ENCODE data around the gene UTP15.
A peak's percentile ranks its signal among the peaks of the same experiment; 100 is the strongest.

Gene UTP15

DNA sequence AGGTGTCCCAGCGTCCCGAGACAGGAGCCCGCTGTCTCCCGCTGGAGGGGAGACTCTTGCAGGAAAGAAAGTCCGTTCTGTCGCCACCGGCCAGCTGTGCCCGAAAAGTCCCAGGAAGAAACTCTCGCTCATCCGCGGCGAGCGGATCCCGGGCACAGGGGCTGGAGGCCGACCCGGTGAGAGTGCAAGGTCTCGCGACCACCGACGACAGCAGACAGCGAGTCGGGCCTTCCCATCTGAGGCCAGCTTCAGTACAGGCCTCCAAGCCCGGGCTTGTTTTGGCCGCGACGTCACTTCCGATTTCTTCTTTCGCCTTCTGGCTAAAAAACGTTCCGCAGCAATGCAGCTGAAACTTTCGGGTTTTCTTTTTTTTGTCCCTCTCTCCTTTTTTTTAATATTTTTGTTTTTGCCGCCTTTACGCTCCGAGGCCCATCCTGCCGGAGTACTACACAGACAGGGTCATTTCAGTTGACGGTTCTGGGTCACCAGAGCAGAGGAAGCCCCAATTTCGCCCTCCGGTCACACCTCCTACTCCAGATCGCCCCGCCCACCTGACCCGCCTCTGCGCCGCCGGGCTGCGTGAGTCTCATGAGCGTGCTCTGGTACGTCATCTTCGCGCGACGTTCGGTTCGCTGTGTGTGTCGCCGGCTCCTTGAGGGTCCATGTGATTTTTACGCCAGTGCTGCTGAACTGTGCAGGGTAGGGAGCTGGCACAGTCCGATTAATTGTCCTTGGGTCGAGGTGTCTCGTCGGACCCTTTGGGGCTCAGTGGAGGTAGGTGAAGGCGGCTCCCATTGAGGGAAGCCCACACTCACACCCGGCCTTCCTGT, at the start of gene UTP15, which contains the start of gene ANKRA2:
Gene UTP15 (plus strand): TSS at position 605 of the 830 bp plus-strand sequence. CDS start 1,602 bp downstream, outside the sequence.
Gene ANKRA2 (minus strand): TSS at position 501 of the 830 bp plus-strand sequence. CDS start 2,758 bp downstream, outside the sequence.
- DNase-seq: peak; percentile 96 to 99

- DNase-seq: peak; percentile 38 to 57
Measured at GRCh38 chr5:73519531-73520283, 45.8 kb upstream of the UTP15 start.

DNA sequence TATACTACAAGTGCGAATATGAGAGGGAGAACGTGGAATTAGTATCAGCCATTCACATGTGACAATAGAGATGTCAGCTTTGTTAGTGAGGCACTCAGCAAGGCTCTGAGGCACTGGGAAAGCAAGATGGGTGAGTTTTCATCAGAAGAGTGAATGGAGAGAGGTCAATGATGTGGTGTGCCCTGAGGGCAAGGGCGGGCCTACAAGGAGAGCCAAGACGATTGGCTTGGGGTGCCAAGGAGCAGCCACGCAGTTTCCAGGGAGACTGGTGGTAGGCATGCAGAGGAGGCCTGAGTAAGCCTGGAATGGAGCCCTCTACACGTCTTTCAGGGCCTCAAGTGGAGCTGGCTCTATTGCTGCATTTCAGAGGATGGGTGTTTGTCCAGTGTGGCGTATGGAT, 42.6 kb upstream of the UTP15 start:
- DNase-seq: no peak

DNA sequence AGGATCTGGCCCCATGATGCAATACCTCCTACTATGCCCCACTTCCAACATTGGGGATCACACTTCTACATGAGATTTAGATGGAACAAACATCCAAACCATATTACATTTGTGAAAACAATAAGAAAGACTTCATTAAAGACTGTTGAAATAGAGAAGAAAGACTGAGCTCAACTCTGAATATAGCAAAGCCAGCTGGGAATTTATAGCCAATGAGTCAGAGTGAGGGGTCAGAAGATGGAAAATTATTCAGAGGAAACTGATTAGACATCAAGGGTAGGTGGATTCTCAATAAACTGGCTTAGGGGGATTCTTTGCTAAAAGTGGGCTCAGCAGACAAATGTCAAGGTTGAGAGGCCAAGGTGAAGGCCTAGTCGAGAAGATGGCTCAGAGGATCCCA, 41.7 kb upstream of the UTP15 start:
- no peak for DNase-seq

GRCh38 chr5:73525606-73526203, 39.8 kb upstream of the UTP15 start:
- DNase-seq: no peak

DNA sequence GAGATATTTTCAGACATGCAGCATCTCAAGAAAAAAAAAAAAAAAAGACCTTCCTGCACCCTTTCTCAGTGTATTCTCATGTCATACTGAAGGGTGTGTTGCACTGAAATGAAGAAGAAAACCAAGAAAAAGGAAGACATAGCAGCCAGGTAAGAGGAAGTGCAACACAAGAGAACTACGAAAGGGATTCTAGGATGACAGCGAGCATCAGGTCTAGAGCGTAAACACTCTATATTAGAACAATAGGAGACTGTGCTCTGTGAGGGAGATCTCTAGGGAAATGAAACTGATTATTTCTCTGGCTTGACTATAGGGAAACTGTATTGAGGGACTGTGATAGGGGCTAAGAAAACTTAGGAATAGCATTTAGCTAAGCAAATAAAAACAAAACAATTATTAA, 37.3 kb upstream of the UTP15 start:
- no peak for DNase-seq

- no peak for DNase-seq
Measured at GRCh38 chr5:73529081-73529480, 36.5 kb upstream of the UTP15 start.

DNA sequence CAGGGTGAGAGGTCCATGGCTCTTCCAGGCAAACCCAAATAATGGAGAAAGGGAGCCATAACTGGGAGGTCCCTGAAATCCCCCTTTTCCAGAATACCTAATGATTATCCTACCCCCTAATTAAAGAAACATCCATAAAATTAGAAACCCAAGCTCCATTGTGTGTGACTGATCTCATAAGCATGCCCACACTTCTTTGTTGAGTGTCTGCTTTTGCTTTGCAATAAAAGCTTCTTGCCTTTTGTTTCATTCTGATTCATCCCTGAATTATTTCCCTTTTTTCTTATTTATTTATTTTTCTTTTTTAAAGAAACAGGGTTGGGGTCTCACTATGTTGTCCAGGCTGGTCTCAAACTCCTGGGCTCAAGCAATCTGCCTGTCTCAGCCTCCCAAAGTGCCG, 34.2 kb upstream of the UTP15 start:
- no peak for DNase-seq

DNA sequence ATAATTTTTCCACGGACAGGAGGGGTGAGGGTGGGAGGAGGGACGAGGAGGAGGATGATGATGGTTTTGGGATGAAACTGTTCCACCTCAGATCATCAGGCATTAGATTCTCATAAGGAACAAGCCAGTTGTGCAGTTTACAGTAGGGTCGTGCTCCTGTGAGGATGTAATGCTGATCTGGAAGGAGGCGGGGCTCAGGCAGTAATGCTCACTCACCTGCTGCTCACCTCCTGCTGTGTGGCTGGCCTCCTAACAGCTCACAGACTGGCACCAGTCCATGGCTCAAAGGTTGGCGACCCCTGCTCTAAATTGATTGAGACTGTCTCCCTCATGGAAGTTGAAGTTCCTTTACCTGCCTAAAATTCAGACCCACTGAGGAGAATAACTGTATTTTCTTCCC, 33.3 kb upstream of the UTP15 start:
- no peak for DNase-seq

- no peak for DNase-seq
Measured at GRCh38 chr5:73534011-73534644, 31.4 kb upstream of the UTP15 start.

GRCh38 chr5:73534971-73535370, 30.6 kb upstream of the UTP15 start:
- no peak for DNase-seq

GRCh38 chr5:73539730-73540129, 25.8 kb upstream of the UTP15 start:
- no peak for DNase-seq

- no peak for DNase-seq
Measured at GRCh38 chr5:73540192-73540591, 25.4 kb upstream of the UTP15 start.

DNA sequence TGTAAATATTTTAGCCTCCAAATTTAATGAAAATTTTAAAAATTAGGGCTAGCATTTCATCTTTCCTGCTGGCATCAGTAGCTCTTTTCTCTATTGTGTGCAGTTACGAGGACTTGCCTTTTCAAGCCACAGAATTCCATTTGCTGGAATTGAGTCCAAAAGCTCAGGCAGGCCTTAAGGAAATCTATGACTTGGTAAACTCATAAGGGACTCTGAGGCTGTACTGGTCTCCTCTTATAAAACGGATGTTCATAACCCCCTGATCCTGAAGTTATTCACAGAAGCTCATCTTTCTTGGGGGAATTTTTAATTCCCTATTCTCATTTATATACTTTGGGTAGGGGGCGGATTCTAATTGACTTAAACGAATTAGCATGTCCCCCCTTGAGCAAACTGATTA, 23.5 kb upstream of the UTP15 start:
- no peak for DNase-seq

DNA sequence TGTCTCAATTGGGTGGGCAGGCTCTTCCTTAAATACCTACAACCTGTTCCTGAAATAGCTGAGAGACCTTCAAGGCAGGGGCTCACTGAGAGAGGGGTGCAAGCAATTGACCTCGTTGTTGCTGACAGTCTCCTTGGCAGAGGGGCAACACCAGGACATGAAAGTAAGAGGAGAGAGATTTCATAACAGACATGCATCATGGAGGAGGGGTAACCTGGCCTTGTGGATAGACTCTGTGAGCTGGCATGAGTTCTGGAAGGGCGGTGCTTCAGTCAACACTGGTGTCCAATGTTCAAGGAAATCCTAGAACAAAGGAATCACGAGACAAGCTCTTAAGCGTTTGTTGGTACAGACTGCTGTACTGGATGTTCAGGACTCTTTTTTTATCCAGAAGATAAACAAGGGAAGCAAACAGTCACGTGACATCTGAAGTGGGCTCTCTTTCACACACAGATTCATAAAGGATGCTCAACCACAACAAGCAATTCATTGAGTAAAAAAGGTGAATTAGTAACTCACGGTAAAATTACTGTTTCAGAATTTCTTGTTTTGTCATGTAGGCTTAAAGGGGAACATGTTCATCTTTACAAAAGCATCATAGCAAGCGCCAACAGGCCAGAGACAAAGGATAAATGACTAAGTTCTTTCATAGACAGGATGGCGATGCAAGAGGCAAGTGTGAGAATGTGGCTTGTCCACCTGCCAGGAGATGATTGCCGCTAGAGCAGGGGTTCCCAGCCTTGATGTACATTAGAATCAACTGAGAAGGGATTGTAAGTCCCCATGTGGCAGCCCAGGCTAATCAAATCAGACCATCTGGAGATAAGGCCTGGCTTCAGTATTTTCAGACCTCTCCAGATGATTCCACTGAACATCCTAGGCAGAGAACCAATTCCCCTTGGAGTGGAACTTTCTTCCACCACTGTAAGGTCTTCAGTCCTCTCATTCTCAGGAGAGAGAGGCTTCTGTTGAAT, 20.8 kb upstream of the UTP15 start:
- no peak for DNase-seq

- DNase-seq: no peak
Measured at GRCh38 chr5:73545403-73545779, 20.2 kb upstream of the UTP15 start.

- DNase-seq: no peak
Measured at GRCh38 chr5:73550016-73550415, 15.5 kb upstream of the UTP15 start.

- DNase-seq: no peak
Measured at GRCh38 chr5:73552642-73553041, 12.9 kb upstream of the UTP15 start.

DNA sequence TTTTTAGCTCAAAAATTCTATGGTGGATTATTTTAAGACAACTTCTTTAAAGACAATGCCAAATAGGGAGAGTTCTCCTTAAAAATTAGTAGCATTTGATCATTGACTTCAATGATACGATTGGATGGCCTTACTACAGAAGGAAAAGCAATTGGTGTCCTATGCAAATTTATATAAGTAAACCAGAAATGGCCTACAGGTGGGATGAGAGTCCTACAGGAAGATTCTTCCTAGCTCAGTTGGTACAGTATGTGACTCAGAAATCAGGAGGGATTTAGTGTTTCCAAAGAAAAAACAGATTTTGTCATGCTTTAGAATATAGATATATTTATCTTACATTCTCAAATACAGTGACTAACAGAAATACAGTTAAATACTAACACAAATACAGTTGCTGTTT, 6.6 kb upstream of the UTP15 start:
- no peak for DNase-seq

- no peak for DNase-seq
Measured at GRCh38 chr5:73564018-73564417, 1.5 kb upstream of the UTP15 start.

DNA sequence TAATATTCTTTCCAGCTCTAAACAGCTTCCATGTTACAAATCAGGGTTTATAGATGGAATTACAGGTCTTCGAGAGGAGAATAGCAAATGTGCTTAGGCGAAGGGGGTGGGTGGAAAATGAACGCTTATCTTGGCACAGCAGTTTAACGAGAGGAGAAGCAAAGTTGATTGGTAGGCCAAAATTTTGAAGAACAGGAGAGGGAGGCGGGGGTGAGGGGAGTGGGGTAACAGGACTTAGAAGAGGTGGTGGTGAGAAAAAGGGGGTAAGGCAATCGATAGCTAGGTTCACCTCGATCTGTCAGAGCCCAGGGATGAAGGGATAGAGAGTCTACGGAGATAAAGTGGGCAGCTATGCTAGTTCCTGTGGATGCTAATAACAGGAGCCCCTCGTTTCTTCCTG, 868 bp upstream of the UTP15 start:
- DNase-seq: no peak

DNA sequence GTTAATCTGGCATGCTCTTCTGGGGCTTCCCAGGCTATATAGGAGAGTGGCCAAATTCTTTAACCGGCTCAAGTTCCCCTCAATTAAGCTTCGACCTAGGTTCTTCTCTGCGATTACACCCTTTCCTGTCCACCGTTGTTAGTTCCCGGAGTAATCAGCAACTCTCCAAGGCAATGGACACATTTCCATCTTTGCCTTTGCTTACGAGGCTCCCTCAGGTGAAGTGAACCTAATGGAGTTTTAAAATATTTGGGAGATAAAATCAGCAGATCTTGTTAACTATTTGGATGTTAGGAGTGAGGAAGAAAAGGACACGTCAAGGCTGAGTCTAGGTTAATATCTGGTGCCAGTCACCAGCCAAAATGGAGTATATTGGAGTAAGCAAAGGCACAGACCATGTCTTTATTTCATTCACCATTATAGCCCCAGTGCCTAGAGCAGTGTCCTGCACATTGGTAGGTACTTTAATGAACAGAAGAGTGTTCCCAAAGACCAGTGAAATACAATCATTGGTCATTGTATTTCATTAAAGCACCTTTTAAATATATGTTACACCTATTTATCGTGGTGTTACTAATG, 515 bp downstream of the UTP15 start:
- DNase-seq: no peak
